GM12878 (cell line): ENCODE results near the gene PSPN. TPM values are rescaled to one million over a fixed set of nuclear protein-coding genes. Genes with fewer than 3 reads are reported as not detected.

ENCODE experiments used
- ATAC-seq: fragments of 200-7000 bp; cut with Tn5 transposase; 3 replicates; pipeline ENCODE4 v1.9.1; 2020; ENCODE audit warnings: mild to moderate bottlenecking, moderate library complexity
- BruUV-seq: library from RNA; stranded (reverse); fragments of 400-500 nt; replicated peaks from 2 replicates; lab custom pipeline; 2021; lab: Mats Ljungman, UMichigan
- CTCF ChIA-PET: fragments of 300-600 bp; sonication (Branson Sonifier 250); formaldehyde crosslinking; extraction: SDS; loops from one replicate; lab custom pipeline; 2021; ENCODE audit warnings: inconsistent platforms; lab: Yijun Ruan, JAX
- POLR2A ChIA-PET: fragments of 350-600 bp; formaldehyde crosslinking; extraction: SDS; loops from one replicate; lab custom pipeline; 2021; ENCODE audit warnings: inconsistent platforms; lab: Charles Lee
- RAD21 ChIA-PET: fragments of 300-600 bp; sonication (Branson Sonifier 250); formaldehyde crosslinking; loops from one replicate; lab custom pipeline; 2023; ENCODE audit warnings: antibody characterized with exemption; ENCODE audit not compliant: unreplicated experiment; lab: Charles Lee
- SMC1A ChIA-PET: fragments of 300-600 bp; sonication (Branson Sonifier 250); formaldehyde crosslinking; loops from one replicate; lab custom pipeline; 2023; ENCODE audit not compliant: unreplicated experiment, uncharacterized antibody; lab: Charles Lee
- DNase-seq: peaks from one replicate; pipeline ENCODE4 v3.0.0-alpha.2; 2011; ENCODE audit warnings: low read depth, low spot score
- FAIRE-seq: peaks from 3 replicates; lab custom pipeline; 2011; peaks lifted over from hg19 to GRCh38; lab: Jason Lieb, UNC
- H2AFZ ChIP-seq: 2 replicates; pipeline ENCODE4 v1.6.0; 2011; ENCODE audit warnings: low read depth, low read length, control low read depth; ENCODE audit not compliant: control insufficient read depth
- H3K27ac ChIP-seq: 2 replicates; pipeline ENCODE4 v1.5.1; 2011; ENCODE audit warnings: control low read depth; ENCODE audit not compliant: control insufficient read depth, insufficient read depth
- H3K27me3 ChIP-seq, 2 experiments: replicated peaks in 1 of 2; 2 replicates each; pipeline versions ENCODE4 v1.6.0 to v1.6.1; 2011; ENCODE audit warnings: low read length in 1 of 2; ENCODE audit not compliant: control insufficient read depth in 2 of 2, insufficient read depth in 2 of 2
- H3K36me3 ChIP-seq, 2 experiments: 2 replicates each; pipeline ENCODE4 v1.5.1; 2011; ENCODE audit warnings: low read length in 1 of 2; ENCODE audit not compliant: control insufficient read depth in 2 of 2, insufficient read depth in 2 of 2
- H3K4me1 ChIP-seq: 2 replicates; pipeline ENCODE4 v1.6.1; 2011; ENCODE audit warnings: mild to moderate bottlenecking, low read length, moderate library complexity, mixed read lengths; ENCODE audit not compliant: control insufficient read depth, insufficient read depth
- H3K4me2 ChIP-seq: 2 replicates; pipeline ENCODE4 v1.6.0; 2011; ENCODE audit warnings: control low read depth; ENCODE audit not compliant: control insufficient read depth, insufficient read depth
- H3K4me3 ChIP-seq: fragments of 200-600 bp; sonication (generic); 2 replicates; pipeline ENCODE4 v1.5.1; 2016
- H3K79me2 ChIP-seq: 2 replicates; pipeline ENCODE4 v1.6.0; 2011; ENCODE audit warnings: low read length; ENCODE audit not compliant: control insufficient read depth, insufficient read depth
- H3K9ac ChIP-seq: 2 replicates; pipeline ENCODE4 v1.8.0; 2011; ENCODE audit warnings: low read length, control low read depth, mixed read lengths; ENCODE audit not compliant: control insufficient read depth, insufficient read depth
- H3K9me3 ChIP-seq: replicated peaks from 3 replicates; pipeline ENCODE4 v1.5.1; 2011; ENCODE audit warnings: mild to moderate bottlenecking, low read length; ENCODE audit not compliant: control insufficient read depth, insufficient read depth
- H4K20me1 ChIP-seq: 2 replicates; pipeline ENCODE4 v1.6.0; 2011; ENCODE audit not compliant: control insufficient read depth, insufficient read depth
- ASH2L ChIP-seq: fragments of 300-600, 200-600 bp; sonication (generic); IDR thresholded peaks from 2 replicates; pipeline ENCODE4 v1.6.1; 2017; ENCODE audit warnings: low read depth, mild to moderate bottlenecking, borderline replicate concordance
- DPF2 ChIP-seq: fragments of 450-650 bp; IDR thresholded peaks from 2 replicates; pipeline ENCODE4 v1.6.1; 2017; ENCODE audit warnings: mild to moderate bottlenecking
- IRF4 ChIP-seq: IDR thresholded peaks from 2 replicates; pipeline ENCODE4 v1.6.1; 2011; ENCODE audit warnings: low read depth, low read length
- KLF5 ChIP-seq: fragments of 450-650 bp; IDR thresholded peaks from 2 replicates; pipeline ENCODE4 v1.6.1; 2014; ENCODE audit warnings: mild to moderate bottlenecking; ENCODE audit not compliant: partially characterized antibody
- MTA2 ChIP-seq: fragments of 450-650 bp; IDR thresholded peaks from 2 replicates; pipeline ENCODE4 v1.6.1; 2016; ENCODE audit warnings: low read depth, mild to moderate bottlenecking, moderate library complexity
- MXI1 ChIP-seq: fragments of 150-350 bp; IDR thresholded peaks from 2 replicates; pipeline ENCODE4 v1.6.1; 2011; ENCODE audit warnings: low read depth, mild to moderate bottlenecking, inconsistent platforms, low read length, improper control_type of control experiment
- NR2F1 ChIP-seq: fragments of 450-650 bp; conservative IDR thresholded peaks from 2 replicates; pipeline ENCODE4 v1.6.1; 2017; ENCODE audit warnings: mild to moderate bottlenecking
- PML ChIP-seq: IDR thresholded peaks from 2 replicates; pipeline ENCODE4 v1.6.1; 2012; ENCODE audit warnings: low read length, inconsistent platforms
- SMAD5 ChIP-seq: IDR thresholded peaks from 2 replicates; pipeline ENCODE4 v1.6.1; 2016; ENCODE audit warnings: antibody characterized with exemption, low read depth
- SMARCA5 ChIP-seq: fragments of 450-650 bp; IDR thresholded peaks from 2 replicates; pipeline ENCODE4 v1.6.1; 2017; ENCODE audit warnings: mild to moderate bottlenecking
- SP1 ChIP-seq: IDR thresholded peaks from one replicate; pipeline ENCODE4 v1.6.1; 2011; ENCODE audit warnings: low read depth, low read length
- SPI1 ChIP-seq: IDR thresholded peaks from 2 replicates; pipeline ENCODE4 v1.6.1; 2011; ENCODE audit warnings: low read depth, mild to moderate bottlenecking, low read length, moderate library complexity, borderline replicate concordance; ENCODE audit not compliant: insufficient read depth
- SREBF1 ChIP-seq: IDR thresholded peaks from 2 replicates; pipeline ENCODE4 v1.6.1; 2012; ENCODE audit warnings: mild to moderate bottlenecking, low read length
- ZNF207 ChIP-seq: fragments of 450-650 bp; IDR thresholded peaks from 2 replicates; pipeline ENCODE4 v1.6.1; 2014; ENCODE audit warnings: antibody characterized with exemption, mild to moderate bottlenecking, borderline replicate concordance
- ZNF24 ChIP-seq: fragments of 450-650 bp; IDR thresholded peaks from 2 replicates; pipeline ENCODE4 v1.6.1; 2017; ENCODE audit warnings: antibody characterized with exemption, mild to moderate bottlenecking
- WGBS: methylation state at CpG from one replicate; pipeline ENCODE4 v1.1.6; 2016; ENCODE audit warnings: low lambda C conversion rate; ENCODE audit not compliant: insufficient replicate concordance, insufficient coverage; ENCODE audit errors: missing lambda C conversion rate; 5-methylcytosine and 5-hydroxymethylcytosine counted together
- in situ Hi-C: fragments of 300-500 bp; cut with MboI; formaldehyde crosslinking; loops from 9 replicates; pipeline ENCODE4 v1.14.3; 2018; ENCODE audit warnings: mixed read lengths
- intact Hi-C: fragments of 100-400 bp; cut with micrococcal nuclease; formaldehyde crosslinking; loops from one replicate; pipeline ENCODE4 v1.14.2; 2022; ENCODE audit not compliant: unreplicated experiment
- polyA plus RNA-seq, 11 experiments: library from polyadenylated mRNA; depleted of rRNA in 4 of 11; unstranded in 6 of 11; stranded (reverse) in 5 of 11; fragments of >200 nt; fragmentation: Nextera tagmentation in 4 of 11; fragmentation: Illumina TruSeq in 1 of 11; extraction: Ambion mirVana in 4 of 11; extraction: Trizol in 1 of 11; gene quantifications; 1 replicate in 1 of 11; 2 replicates in 10 of 11; pipeline versions ENCODE4 v1.2.1 to v1.2.3, GENCODE V29; 2011 to 2016; ENCODE audit warnings: inconsistent platforms in 2 of 11, missing spikeins in 2 of 11, low read depth in 1 of 11
- total RNA-seq, 4 experiments: library from RNA; depleted of rRNA in 3 of 4; stranded (reverse); fragments of >200 nt in 3 of 4; fragmentation: Illumina TruSeq in 1 of 4; extraction: Trizol in 1 of 4; gene quantifications; 2 replicates each; pipeline versions ENCODE4 v1.2.1 to v1.2.3, GENCODE V29; 2013 to 2021
- TF ChIP-seq, protein P1 (sequence below): fragments of 450-650 bp; conservative IDR thresholded peaks from 2 replicates; pipeline ENCODE4 v1.6.1; 2017; ENCODE audit warnings: mild to moderate bottlenecking, moderate library complexity
- TF ChIP-seq, protein P2 (sequence below): IDR thresholded peaks from 2 replicates; pipeline ENCODE4 v1.6.1; 2012; ENCODE audit warnings: low read length, inconsistent platforms
- TF ChIP-seq, protein P3 (sequence below): IDR thresholded peaks from 2 replicates; pipeline ENCODE4 v1.6.1; 2011; ENCODE audit warnings: low read depth, mild to moderate bottlenecking, low read length, moderate library complexity, borderline replicate concordance; ENCODE audit errors: extremely low read depth

PSPN gene
- total and polyA plus RNA-seq, 10 of the 15 experiments (the other 5 are each of a cell fraction or from before 2014, with no cell fraction given) = 0.27 to 1.2 (median 0.66) TPM

DNA sequence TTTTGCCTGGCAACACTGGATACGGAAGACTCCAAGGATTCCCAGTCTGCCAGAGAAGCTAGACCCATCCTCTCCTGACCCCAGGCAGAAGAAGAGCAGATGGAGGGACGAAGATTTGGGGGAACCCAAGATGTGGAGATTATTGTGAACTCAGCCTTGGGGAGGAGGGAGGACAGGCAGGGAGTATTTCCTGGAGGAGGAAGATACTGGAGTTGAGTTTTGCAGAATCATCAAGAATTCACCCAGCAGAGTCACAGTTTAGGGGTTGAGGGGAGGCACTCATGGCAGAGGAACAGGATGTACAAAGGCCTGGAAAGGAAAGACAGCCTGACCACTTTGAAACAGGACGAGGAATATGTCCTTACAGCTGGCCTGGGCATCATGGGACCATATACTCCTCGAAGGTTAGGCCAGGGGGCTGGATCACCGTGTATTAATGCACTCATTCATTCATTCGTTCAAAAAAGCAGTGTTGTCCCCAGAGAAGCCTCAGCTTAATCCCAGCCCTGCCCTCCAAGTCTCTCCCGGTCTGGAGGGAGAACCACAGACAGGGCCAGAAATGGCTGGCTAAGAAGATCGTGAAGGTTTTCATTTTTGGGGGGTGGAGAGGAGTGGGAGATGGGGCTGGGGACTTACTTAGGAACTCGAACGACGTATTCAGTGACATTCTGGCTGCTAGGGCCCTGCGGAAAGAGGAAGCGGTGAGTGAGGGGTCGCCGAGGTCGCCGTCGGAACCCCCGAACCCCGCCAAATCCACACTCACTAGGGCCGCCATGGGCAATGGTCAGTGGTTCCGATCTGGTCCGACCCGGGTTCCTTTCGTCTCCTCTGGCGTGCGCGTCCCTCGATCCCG lies 16.7 kb upstream of the PSPN start:
- intact Hi-C loops = loop anchor here (1.0 to 10.0 kb wide), 2 partner anchors 33 to 112 kb away; partner anchors contain the start of gene TUBB4A
- peak overlapping the region; percentile 99 for H3K4me3 ChIP-seq
- SMC1A ChIA-PET = interaction anchor here (0.6 to 1.4 kb wide), 5 partner anchors 9 to 89 kb away, joined by 3 to 4 read pairs (median 3); partner anchors contain the start of genes ALKBH7 and DENND1C
- FAIRE-seq = peak; percentile 75
- peak overlapping the region; percentile 78 for H3K9ac ChIP-seq
- no peaks in the 10 kb centered on the region for H3K9me3 ChIP-seq
- POLR2A ChIA-PET = interaction anchor here (0.6 to 1.9 kb wide), 2 partner anchors 20 to 25 kb away, joined by 3 to 12 read pairs; partner anchors contain the start of gene ALKBH7
- RAD21 ChIA-PET = interaction anchor here (1.0 to 1.6 kb wide), 2 partner anchors 20 to 66 kb away, joined by 3 to 5 read pairs; partner anchors contain the start of gene ALKBH7
- peak overlapping the region; percentile 99 for H2AFZ ChIP-seq
- H3K79me2 ChIP-seq = peaks cover 22% of the 10 kb centered on the region
- ATAC-seq = peak; percentile 35
- DNase-seq = no peak
- in situ Hi-C loops = no loop called here
- peaks cover 9 to 25% of the 10 kb centered on the region in 2 experiments; a peak in 3 of 4 replicates for H3K36me3 ChIP-seq
- TF ChIP-seq MXI1 = no peak
- peak; percentile 87 for TF ChIP-seq NR2F1
- TF ChIP-seq KLF5 = no peak
- TF ChIP-seq SP1 = no peak
- no peak for TF ChIP-seq PML
- no peak for TF ChIP-seq SMAD5
- TF ChIP-seq ZNF24 = peak; percentile 90
- TF ChIP-seq SREBF1 = no peak
- peak; percentile 42; the same call in 1 of the 2 replicates for TF ChIP-seq SPI1
- TF ChIP-seq, protein P1, sequence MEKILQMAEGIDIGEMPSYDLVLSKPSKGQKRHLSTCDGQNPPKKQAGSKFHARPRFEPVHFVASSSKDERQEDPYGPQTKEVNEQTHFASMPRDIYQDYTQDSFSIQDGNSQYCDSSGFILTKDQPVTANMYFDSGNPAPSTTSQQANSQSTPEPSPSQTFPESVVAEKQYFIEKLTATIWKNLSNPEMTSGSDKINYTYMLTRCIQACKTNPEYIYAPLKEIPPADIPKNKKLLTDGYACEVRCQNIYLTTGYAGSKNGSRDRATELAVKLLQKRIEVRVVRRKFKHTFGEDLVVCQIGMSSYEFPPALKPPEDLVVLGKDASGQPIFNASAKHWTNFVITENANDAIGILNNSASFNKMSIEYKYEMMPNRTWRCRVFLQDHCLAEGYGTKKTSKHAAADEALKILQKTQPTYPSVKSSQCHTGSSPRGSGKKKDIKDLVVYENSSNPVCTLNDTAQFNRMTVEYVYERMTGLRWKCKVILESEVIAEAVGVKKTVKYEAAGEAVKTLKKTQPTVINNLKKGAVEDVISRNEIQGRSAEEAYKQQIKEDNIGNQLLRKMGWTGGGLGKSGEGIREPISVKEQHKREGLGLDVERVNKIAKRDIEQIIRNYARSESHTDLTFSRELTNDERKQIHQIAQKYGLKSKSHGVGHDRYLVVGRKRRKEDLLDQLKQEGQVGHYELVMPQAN = no peak
- TF ChIP-seq ZNF207 = no peak
- no peak for TF ChIP-seq MTA2
- TF ChIP-seq, protein P2, sequence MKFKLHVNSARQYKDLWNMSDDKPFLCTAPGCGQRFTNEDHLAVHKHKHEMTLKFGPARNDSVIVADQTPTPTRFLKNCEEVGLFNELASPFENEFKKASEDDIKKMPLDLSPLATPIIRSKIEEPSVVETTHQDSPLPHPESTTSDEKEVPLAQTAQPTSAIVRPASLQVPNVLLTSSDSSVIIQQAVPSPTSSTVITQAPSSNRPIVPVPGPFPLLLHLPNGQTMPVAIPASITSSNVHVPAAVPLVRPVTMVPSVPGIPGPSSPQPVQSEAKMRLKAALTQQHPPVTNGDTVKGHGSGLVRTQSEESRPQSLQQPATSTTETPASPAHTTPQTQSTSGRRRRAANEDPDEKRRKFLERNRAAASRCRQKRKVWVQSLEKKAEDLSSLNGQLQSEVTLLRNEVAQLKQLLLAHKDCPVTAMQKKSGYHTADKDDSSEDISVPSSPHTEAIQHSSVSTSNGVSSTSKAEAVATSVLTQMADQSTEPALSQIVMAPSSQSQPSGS = no peak
- TF ChIP-seq ASH2L = 0 out of 2 replicates have a peak, but pooled peaks have one; percentile 63
- 0 out of 2 replicates have a peak, but pooled peaks have one; percentile 47 for TF ChIP-seq SMARCA5
- TF ChIP-seq, protein P3, sequence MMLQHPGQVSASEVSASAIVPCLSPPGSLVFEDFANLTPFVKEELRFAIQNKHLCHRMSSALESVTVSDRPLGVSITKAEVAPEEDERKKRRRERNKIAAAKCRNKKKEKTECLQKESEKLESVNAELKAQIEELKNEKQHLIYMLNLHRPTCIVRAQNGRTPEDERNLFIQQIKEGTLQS = no peak
- TF ChIP-seq IRF4 = no peak
- TF ChIP-seq DPF2 = 0 out of 2 replicates have a peak, but pooled peaks have one; percentile 14
- H3K4me2 ChIP-seq = peak overlapping the region; percentile 97
- peak overlapping the region; percentile 93 for H3K27ac ChIP-seq
- CTCF ChIA-PET = interaction anchor here (1.0 to 1.1 kb wide), 2 partner anchors 112 to 266 kb away, joined by 3 to 4 read pairs; no protein-coding TSS in a partner anchor
- WGBS = 7% methylated on average over 30 of the region's 30 CpGs
- H3K27me3 ChIP-seq = no peaks in the 10 kb centered on the region
- H4K20me1 ChIP-seq = no peaks in the 10 kb centered on the region
- H3K4me1 ChIP-seq = peaks cover 11% of the 10 kb centered on the region
- TSS peak; percentile 82 for BruUV-seq
